GM20431 (cell line): ENCODE data around the gene DCAF4.
"Not testable (repeated sequence)": the region's sequence is repeated elsewhere in the genome, so short reads cannot be mapped to it uniquely, and the experiment has no call there.

Experiments used
- in situ Hi-C: fragments of 300-500 bp; cut with MseI, MboI; formaldehyde crosslinking; loops from one replicate; pipeline ENCODE4 v1.15.0; 2020; ENCODE audit warnings: low sequenced_read_pairs; ENCODE audit not compliant: unreplicated experiment

The DCAF4 gene

GRCh38 chr14:72962829-72963312 is 36.6 kb downstream of the DCAF4 start:
- in situ Hi-C loops, result no loop called here

GRCh38 chr14:72965249-72965648 is 39.0 kb downstream of the DCAF4 start:
- in situ Hi-C loops, result no loop called here

- in situ Hi-C loops, result no loop called here
Measured at GRCh38 chr14:72966038-72966437, 39.8 kb downstream of the DCAF4 start.

GRCh38 chr14:72968316-72968715 is 42.1 kb downstream of the DCAF4 start:
- in situ Hi-C loops, result no loop called here

- in situ Hi-C loops, result no loop called here
Measured at GRCh38 chr14:72970058-72970630, 43.9 kb downstream of the DCAF4 start.

GRCh38 chr14:72970824-72971434 is 44.7 kb downstream of the DCAF4 start:
- in situ Hi-C loops, result no loop called here

- in situ Hi-C loops, result no loop called here
Measured at GRCh38 chr14:72974661-72975060, 48.4 kb downstream of the DCAF4 start.

- in situ Hi-C loops, result no loop called here
Measured at GRCh38 chr14:72975770-72976169, 49.5 kb downstream of the DCAF4 start.

GRCh38 chr14:72978856-72979255 is 52.6 kb downstream of the DCAF4 start:
- in situ Hi-C loops, result no loop called here

- in situ Hi-C loops, result no loop called here
Measured at GRCh38 chr14:72980863-72981262, 54.6 kb downstream of the DCAF4 start.

- in situ Hi-C loops, result no loop called here
Measured at GRCh38 chr14:72982146-72982708, 56.0 kb downstream of the DCAF4 start.

- in situ Hi-C loops, result no loop called here
Measured at GRCh38 chr14:72986214-72986613, 60.0 kb downstream of the DCAF4 start.

- in situ Hi-C loops, result no loop called here
Measured at GRCh38 chr14:72986857-72987256, 60.6 kb downstream of the DCAF4 start.

- in situ Hi-C loops, result no loop called here
Measured at GRCh38 chr14:72990171-72990570, 63.9 kb downstream of the DCAF4 start.

GRCh38 chr14:72996916-72997315 is 70.7 kb downstream of the DCAF4 start:
- in situ Hi-C loops, result no loop called here

GRCh38 chr14:72998252-72998903 is 72.1 kb downstream of the DCAF4 start:
- in situ Hi-C loops, result no loop called here

GRCh38 chr14:72999316-72999715 is 73.1 kb downstream of the DCAF4 start:
- in situ Hi-C loops, result no loop called here

- in situ Hi-C loops, result no loop called here
Measured at GRCh38 chr14:73000073-73000472, 73.8 kb downstream of the DCAF4 start.

GRCh38 chr14:73003681-73004080 is 77.4 kb downstream of the DCAF4 start:
- in situ Hi-C loops, result no loop called here

GRCh38 chr14:73004641-73005040 is 78.4 kb downstream of the DCAF4 start:
- in situ Hi-C loops, result not testable (repeated sequence)

- in situ Hi-C loops, result no loop called here
Measured at GRCh38 chr14:73007835-73008234, 81.6 kb downstream of the DCAF4 start.
